Astrocyte (in vitro differentiated cells and primary cell): ENCODE measurements around the gene BSND.

Experiments used
- EZH2 ChIP-seq: IDR thresholded peaks from 2 replicates; pipeline ENCODE4 v1.6.1; 2012; ENCODE audit warnings: mild to moderate bottlenecking, low read length, inconsistent platforms; ENCODE audit not compliant: insufficient read depth
- TF ChIP-seq, protein P1 (sequence below): IDR thresholded peaks from 2 replicates; pipeline ENCODE4 v1.5.1; 2011; ENCODE audit warnings: low read depth, mild to moderate bottlenecking, inconsistent platforms, low read length, moderate library complexity; ENCODE audit not compliant: insufficient read depth

DNA sequence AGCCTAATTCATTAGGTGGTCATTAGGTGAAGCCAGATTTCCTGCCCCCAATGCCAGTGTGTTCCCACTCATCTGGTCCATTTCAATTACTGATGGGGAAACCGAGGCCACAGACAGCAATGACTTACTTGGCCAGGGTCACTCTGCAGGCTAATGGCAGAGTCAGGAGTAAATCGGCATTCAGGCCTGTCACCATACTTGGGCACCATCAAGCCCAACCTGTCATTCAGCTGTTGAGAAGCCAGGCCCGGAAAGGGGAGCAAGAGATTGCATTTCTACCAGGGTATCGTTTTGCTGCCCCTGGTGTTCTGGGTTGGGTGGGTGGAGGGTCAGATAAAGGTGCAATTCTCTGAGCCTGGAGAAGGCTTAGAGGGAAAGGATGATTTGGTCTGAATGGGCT lies 26.3 kb upstream of the BSND start:
- TF ChIP-seq, protein P1, sequence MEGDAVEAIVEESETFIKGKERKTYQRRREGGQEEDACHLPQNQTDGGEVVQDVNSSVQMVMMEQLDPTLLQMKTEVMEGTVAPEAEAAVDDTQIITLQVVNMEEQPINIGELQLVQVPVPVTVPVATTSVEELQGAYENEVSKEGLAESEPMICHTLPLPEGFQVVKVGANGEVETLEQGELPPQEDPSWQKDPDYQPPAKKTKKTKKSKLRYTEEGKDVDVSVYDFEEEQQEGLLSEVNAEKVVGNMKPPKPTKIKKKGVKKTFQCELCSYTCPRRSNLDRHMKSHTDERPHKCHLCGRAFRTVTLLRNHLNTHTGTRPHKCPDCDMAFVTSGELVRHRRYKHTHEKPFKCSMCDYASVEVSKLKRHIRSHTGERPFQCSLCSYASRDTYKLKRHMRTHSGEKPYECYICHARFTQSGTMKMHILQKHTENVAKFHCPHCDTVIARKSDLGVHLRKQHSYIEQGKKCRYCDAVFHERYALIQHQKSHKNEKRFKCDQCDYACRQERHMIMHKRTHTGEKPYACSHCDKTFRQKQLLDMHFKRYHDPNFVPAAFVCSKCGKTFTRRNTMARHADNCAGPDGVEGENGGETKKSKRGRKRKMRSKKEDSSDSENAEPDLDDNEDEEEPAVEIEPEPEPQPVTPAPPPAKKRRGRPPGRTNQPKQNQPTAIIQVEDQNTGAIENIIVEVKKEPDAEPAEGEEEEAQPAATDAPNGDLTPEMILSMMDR, result no peak
- no peak for TF ChIP-seq EZH2
